Measurements from ENCODE around the gene EFHD2.
"Not testable (repeated sequence)": the region's sequence is repeated elsewhere in the genome, so short reads cannot be mapped to it uniquely, and the experiment has no call there.

EFHD2 gene

DNA sequence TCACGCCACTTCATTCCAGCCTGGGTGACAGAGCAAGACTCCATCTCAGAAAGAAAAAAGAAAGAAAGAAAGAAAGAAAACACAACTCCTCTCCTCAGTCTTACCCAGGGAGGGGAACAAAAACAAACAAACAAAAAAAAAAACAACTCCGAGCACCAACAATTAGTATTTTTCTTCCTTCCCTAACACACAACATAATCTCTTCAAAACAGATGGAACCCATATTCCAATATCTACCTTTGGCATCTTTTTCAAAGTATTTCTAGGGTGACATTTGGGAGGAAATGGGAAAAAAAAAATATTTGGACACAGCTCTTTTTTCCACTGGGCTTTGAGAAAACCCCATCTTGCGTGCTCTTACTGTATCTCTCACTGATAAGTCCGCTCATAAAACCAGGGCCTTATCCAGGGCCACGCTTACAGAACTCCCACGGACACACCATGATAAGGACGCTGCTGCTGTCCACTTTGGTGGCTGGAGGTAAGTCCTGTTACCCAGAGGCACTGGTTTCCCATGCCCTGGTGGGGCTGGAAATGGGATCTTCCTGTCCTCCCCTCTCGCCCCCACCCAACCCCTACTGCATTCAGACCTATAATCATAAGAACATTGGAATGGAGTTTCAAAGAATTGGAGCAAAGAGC lies 46.7 kb downstream of the EFHD2 start, which contains the start of gene CELA2A:
CELA2A (plus strand) TSS at position 420 of the 642 bp plus-strand sequence; CDS start at position 442, 22 bp downstream.
- DNase-seq = no peak

DNA sequence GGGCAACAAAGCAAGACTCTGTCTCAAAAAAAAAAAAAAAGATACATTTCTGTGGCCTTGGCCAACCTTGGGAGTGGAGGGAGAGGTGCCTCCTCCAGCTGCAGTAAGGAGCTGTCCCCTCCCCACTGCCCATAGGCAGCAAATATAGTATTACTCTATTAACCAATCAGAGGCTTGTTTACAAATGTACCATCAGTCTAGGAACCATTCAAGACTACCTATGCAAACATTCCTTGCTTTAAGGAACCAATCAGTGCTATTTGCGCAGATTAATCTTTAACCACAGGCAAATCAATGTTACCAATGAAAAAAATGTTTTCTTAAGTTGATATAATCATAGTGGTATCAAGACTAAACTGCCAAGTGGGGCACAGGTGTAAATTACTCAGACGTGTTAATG lies 47.9 kb downstream of the EFHD2 start:
- DNase-seq = no peak

DNA sequence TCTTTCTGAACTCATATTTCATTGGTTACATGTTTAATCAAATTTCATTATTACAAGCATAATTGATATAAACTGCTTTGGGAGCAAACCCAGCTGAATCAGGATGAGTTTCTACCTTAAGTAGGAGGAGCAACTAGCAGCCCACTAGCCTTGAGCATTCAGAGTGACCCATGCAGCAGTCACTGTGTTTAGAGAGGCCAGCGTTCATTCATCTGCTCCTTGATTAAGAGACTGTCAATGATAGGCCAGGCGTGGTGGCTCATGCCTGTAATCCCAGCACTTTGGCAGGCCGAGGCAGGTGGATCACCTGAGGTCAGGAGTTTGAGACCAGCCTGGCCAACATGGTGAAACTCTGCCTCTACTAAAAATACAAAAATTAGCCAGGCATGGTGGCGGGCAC lies 48.7 kb downstream of the EFHD2 start:
- DNase-seq = not testable (repeated sequence)

DNA sequence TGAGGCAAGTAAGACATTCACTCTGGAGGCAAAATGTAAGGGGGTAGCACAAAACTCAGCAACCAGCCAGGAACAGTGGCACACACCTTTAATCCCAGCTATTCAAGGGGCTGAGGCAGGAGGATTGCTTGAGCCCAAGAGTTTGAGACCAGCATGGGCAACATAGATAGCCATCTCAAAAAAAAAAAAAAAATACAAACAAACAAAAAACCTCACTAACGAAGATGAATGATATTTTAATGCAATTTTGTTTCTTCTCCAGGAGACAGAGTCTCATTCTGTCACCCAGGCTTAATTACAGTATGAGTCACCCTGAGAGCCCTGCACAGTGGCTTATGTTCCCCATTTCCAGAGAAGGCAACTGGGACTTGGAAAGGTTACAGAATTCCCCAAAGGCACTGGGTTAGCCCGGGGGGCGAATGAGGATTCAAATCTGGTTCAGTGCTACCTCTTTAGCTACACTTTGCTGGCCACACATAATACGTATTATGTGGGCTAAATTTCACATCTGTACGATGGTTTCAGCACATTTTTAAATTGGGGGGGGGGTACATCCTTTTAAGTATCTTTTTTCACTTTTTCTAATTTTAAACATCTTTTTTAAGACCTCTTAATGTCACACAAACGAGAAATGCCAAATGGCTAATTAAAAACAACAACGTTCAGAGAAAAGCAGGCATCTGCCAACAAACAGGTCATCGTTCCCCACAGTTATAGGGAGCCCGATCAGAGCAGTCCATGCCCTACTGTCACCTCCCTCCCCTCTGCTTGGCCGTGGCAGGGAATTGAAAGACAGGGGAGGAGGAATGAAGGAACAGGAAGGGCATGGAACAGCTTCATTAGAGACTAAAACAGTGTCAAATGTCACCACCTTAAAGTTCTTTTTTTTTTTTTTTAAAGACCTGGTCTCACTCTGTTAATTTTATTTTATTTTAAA lies 50.4 kb downstream of the EFHD2 start:
- DNase-seq = no peak

DNA sequence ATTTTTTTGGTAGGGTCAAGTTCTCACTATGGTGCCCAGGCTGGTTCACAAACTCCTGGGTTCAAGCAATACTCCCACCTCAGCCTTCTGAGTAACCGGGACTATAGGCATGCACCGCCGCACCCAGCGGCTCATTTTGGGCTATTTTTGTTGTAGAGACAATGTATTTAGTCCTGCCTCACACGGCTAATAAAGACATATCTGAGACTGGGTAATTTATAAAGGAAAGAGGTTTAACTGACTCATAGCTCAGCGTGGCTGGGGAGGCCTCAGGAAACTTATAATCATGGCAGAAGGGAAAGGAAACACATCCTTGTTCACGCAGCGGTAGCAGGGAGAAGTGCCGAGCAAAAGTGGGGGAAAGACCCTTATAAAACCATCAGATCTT lies 51.0 kb downstream of the EFHD2 start:
- no peak for DNase-seq

DNA sequence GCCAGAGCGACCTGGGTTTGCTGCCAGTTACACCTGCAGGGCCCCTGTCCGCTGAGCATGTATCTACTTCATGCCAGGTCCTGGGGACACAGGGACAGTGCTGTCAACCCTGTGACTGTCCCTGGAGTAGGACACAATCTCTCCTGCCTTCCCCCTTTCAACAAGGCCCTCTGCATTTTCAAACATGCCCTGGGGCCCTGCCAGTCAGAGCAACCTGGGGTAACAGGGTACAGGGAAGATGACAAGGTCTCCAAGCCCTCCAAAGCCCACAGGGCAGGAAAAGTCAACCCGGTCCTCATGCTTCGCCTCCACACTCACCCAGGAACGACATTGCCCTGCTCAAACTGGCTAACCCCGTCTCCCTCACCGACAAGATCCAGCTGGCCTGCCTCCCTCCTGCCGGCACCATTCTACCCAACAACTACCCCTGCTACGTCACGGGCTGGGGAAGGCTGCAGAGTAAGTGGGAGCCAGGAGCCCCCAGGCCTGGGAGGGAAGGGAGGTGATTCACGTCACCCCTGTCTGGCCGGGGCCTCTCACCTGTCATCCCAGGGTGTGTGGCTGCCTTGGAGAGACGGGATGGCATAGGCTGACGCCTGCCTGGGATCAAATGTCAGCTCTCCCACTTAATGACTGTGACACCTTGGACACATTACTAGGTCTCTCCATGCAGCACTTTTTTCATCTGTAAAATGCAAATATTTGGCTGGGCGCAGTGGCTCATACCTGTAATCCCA lies 53.5 kb downstream of the EFHD2 start:
- not testable (repeated sequence) for DNase-seq

DNA sequence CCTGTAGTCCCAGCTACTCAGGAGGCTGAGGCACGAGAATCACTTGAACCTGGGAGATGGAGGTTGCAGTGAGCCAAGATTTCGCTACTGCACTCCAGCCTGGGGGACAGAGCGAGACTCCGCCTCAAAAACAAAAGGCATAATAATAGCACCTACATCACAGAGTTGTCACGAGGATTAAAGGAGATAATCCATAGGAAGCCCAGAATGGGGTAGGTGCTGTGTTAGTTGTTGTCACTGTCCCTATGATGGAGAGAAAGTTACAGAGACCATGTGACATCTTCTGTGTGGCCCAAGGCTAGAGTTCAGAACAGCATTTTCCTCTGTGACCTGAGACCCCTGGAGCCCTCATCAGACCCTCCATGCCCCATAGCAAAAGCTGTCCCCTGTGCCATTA lies 54.2 kb downstream of the EFHD2 start:
- not testable (repeated sequence) for DNase-seq

DNA sequence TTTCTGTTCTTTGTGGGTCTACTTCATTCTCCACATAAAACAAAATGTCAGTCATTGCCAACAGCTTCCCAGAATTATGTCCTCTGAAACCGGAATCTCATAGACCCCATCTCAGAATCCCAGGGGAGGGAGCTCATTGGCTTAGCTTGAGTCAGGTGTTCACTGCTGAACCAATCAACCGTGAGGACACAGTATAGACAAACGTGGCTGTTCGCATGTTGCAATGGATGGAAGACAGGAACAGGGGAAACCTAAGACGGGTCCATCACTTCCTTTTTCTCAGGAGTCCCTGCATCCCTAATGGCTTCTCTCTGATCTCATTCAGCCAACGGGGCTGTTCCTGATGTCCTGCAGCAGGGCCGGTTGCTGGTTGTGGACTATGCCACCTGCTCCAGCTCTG lies 56.0 kb downstream of the EFHD2 start:
- no peak for DNase-seq

DNA sequence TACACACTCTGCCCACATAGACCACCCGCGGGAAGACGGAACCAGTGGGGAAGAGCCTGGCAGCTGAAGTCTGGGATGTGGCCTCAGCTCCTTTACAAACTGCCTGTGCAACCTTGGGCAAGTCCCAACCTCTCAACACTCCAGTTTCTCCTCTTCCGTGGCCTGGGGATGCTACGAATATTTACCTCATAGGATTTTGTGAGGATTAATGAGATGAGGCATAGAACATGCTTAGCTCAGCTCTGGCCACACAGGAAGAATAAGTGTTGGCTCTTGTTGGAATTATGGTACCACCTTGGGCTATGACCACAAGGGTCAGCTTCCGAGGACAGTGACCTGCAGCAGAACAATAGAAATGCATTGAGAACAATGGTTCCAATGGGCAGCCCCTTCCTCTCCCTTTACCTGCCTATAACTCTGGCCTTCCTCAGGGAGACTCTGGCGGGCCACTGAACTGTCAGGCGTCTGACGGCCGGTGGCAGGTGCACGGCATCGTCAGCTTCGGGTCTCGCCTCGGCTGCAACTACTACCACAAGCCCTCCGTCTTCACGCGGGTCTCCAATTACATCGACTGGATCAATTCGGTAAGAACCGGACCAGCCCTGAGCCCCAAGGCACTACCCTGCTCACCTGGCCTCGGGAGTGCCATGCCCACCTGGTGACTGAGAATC lies 57.4 kb downstream of the EFHD2 start:
- DNase-seq = not testable (repeated sequence)

DNA sequence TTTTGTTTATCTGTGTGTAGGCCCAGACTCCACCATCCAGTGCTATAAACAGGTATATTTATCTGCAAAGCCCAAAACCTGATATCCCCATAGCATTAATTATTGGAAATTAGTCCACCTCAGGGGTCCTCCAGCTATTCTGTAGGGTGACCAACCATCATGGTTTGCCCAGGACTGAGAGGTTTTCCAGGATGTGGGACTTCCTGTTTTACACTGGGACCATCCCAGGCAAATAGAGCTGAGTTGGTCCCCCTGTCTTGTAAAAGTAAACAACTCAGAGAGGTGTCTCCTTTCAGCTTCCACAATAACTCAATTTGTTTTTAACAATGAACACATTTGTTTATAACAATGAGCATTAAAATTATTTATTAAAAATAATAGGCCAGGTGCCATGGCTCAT lies 58.5 kb downstream of the EFHD2 start:
- no peak for DNase-seq

DNA sequence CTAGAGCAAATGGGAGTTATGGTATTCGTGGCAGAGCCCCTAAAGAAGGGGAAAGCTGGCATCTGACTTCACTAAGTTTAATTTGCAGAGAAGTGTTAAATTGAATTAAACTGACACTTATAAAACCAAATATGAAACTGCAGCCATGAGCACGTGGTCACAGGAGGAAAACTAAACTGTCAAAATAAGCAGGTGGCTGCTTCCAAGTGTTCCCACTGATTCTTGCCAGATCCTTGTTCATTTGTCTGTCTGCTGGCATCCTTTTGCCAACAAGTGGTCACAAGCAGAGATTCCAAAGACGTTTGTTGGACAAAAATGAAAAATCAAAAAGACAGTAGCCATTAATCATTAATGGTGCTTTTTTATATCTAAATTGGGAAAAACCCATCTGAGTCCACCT lies 59.7 kb downstream of the EFHD2 start:
- no peak for DNase-seq

DNA sequence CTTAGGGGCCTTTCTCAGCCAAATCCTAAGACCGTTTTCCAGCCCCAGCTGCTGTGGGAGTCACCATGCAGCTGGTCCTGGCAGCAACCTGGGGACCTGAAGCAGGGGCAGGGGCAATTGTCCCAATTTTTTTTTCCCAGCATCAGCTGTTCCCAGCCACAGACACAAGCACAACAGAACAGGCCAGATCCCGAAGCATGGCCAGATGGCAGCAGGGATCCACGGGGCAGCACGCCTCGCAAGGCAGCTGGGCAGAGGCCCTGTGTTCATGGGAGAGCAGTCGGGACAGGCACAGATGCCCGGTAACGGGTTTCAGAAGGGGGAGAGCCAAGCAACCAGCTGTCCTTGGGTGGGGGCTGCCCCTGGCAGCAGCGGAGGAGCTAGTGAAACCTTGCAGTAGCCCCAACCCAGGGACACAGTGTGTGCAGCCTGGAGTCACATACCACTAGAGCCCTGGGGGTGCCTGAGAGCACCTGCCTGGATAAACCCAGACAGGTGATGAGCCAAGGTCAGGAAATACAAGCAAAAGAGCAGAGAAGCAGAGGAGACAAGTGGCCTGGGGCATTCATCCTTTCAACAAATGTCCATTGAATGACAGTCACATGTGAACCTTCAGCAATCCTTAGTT lies 60.2 kb downstream of the EFHD2 start:
- DNase-seq = not testable (repeated sequence)

DNA sequence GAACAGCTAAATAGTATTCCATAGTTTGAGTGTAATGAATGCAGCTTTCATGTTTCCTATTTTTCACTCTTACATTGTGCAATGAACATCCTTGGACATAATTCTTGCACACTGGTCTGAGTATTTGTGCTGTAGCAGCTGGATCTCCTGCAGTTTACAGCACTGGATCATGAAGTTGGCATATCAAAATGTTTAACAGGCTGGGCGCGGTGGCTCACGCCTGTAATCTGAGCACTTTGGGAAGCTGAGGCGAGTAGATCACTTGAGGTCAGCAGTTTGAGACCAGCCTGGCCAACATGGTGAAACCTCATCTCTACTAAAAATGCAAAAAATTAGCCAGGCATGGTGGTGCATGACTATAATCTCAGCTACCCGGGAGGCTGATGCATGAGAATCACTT lies 61.4 kb downstream of the EFHD2 start:
- DNase-seq = not testable (repeated sequence)

DNA sequence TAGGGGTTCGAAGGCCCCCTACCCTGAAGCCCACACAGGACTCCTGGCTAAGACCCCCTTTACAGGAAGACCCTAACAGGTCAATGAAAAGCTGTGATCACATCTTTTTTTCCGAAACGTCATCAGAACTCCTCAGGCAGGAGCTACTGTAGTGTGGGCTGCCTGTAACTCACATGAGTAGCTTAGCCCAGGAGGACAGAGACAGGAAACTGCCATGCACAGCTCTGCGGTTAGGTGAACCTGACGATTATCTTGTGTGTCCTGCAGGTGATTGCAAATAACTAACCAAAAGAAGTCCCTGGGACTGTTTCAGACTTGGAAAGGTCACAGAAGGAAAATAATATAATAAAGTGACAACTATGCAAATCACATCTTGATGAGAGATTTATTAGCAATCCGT lies 62.0 kb downstream of the EFHD2 start:
- not testable (repeated sequence) for DNase-seq

DNA sequence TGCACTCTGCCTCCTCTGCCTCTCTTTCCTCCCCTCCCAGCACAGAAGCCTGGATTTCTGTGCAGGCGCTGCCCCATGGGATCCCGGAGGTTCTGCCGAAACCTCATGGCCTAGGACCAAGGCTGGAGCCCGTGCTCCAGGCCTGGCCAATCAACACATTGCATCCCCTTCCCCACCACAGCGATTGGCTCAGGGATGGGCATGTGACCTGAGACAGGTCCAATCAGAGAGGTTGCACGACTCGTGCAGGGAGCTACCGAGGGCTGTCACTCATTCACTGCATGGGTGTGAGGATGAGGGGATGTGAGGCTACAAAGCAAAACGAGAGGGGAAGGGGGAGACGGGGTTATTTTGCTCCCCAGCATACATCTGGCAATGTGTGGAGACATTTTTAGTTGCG lies 62.9 kb downstream of the EFHD2 start:
- DNase-seq = no peak

DNA sequence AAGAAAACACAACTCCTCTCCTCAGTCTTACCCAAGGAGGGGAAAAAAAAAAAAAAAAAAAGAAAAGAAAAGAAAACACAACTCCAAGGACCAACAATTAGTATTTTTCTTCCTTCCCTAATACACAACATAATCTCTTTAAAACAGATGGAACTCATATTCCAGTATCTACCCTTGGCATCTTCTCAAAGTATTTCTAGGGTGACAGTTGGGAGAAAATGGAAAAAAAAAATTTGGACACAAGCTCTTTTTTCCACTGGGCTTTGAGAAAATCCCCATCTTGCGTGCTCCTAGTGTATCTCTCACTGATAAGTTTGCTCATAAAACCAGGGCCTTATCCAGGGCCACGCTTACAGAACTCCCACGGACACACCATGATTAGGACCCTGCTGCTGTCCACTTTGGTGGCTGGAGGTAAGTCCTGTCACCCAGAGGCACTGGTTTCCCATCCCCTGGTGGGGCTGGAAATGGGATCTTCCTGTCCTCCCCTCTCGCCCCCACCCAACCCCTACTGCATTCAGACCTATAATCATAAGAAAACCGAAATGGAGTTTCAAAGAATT lies 66.1 kb downstream of the EFHD2 start, which contains the start of gene CELA2B:
CELA2B (plus strand) TSS at position 353 of the 563 bp plus-strand sequence; CDS start at position 375, 22 bp downstream.
- DNase-seq = no peak

DNA sequence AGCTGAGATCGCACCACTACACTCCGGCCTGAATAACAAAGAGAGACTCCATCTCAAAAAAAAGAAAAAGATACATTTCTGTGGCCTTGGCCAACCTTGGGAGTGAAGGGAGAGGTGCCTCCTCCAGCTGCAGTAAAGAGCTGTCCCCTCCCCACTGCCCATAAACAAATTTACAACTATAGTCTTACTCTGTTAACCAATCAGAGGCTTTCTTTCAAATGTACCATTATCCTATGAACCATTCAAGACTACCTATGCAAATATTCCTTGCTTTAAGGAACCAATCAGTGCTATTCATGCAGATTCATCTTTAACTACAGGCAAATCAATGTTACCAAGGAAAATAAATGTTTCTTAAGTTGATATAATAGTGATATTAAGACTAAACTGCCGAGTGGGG lies 67.2 kb downstream of the EFHD2 start:
- no peak for DNase-seq

DNA sequence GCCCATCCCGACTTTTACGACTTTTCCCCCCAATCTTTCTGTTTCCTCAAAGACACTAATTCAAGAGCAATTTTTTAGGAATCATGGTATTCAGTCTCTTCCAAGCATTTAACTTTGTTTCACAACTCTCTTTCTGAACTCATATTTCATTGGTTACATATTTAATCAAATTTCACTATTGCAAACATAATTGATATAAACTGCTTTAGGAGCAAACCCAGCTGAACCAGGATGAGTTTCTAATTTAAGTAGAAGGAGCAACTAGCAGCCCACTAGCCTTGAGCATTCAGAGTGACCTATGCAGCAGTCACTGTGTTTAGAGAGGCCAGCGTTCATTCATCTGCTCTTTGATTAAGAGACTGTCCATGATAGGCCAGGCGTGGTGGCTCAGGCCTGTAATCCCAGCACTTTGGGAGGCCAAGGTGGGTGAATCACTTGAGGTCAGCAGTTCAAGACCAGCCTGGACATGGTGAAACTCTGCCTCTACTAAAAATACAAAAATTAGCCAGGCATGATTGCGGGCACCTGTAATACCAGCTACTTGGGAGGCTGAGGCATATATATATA lies 68.0 kb downstream of the EFHD2 start:
- no peak for DNase-seq
